Epidermal melanocyte (primary cell): ENCODE results near the gene STAP2.

Source experiments
- DNase-seq: peaks from one replicate; pipeline ENCODE4 v3.0.0; 2011; ENCODE audit warnings: low spot score; ENCODE audit not compliant: insufficient read length

The STAP2 gene

GRCh38 chr19:4370418-4371041 lies 31.9 kb upstream of the STAP2 start:
- DNase-seq = no peak

DNA sequence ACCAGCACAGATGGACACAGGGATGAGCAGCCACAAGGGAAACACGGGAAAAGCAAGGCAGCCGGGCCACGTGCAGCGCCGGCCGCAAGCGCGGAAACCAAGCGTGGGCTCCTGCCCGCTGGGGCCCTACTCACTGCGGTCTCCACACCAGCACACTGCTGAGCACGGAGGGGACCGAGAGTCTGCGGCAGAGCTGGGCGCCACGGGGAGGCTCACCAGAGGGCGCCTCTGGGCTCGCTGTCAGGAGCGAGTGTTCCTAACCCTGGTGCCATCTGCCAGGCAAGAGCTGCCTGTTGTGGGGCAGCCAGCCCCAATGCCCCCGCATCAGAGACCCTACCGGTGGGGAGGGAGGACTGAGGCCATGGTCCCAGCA lies 31.2 kb upstream of the STAP2 start:
- DNase-seq = peak; percentile 43

- peak; percentile 11 for DNase-seq
Observed at GRCh38 chr19:4369109-4369887, 30.7 kb upstream of the STAP2 start.

- DNase-seq = no peak
Observed at GRCh38 chr19:4368128-4368820, 29.6 kb upstream of the STAP2 start.

DNA sequence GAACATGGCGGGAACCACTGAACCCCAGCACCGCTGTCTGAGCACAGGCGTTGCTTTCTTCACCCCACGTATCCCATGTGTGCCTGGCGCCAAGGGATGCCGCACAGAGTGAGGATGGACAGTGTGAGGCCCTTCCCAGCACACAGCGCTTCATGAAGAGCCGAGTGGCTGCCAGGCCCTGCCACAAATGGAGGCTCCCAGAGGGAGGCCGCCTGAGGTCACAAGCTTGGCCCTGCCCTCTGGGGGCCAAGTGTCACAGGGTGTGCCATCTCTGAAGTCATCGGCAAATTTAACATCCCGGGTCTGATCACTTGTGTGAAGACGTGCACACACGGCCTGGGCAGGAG lies 29.1 kb upstream of the STAP2 start:
- DNase-seq = no peak

GRCh38 chr19:4367336-4367723 lies 28.7 kb upstream of the STAP2 start:
- peak; percentile 3 for DNase-seq

DNA sequence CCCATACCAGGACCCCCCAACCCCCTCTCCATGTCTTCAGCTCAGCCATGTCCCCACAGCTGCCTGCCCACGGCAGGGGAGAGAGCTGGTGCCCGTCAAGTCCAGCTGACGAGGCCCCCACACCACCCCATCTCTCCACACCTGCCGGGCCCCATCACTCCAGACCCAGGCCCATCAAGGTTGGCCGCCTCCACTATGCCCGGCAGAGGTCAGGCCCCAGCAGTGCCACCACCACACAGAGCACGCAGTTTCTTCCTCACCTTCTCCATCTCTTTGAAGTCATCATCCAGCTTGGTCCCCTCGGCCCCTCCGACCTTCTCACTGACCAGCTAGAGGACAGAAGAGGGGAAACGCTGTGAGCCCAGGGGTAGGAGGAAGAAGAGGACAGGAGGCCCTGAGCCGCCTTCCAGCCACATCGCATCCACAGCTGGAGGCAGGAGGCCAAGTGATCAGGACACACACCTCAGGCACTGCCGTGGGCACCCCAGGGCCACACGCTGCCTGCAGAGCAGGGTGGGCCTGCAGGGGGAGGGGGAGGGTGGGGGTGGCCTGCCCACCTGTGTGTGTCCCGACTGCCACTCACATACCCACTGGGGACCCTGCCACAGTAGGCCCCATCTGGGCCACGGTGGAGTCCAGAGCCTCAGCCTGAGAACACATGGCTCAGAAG lies 28.2 kb upstream of the STAP2 start:
- DNase-seq = no peak

DNA sequence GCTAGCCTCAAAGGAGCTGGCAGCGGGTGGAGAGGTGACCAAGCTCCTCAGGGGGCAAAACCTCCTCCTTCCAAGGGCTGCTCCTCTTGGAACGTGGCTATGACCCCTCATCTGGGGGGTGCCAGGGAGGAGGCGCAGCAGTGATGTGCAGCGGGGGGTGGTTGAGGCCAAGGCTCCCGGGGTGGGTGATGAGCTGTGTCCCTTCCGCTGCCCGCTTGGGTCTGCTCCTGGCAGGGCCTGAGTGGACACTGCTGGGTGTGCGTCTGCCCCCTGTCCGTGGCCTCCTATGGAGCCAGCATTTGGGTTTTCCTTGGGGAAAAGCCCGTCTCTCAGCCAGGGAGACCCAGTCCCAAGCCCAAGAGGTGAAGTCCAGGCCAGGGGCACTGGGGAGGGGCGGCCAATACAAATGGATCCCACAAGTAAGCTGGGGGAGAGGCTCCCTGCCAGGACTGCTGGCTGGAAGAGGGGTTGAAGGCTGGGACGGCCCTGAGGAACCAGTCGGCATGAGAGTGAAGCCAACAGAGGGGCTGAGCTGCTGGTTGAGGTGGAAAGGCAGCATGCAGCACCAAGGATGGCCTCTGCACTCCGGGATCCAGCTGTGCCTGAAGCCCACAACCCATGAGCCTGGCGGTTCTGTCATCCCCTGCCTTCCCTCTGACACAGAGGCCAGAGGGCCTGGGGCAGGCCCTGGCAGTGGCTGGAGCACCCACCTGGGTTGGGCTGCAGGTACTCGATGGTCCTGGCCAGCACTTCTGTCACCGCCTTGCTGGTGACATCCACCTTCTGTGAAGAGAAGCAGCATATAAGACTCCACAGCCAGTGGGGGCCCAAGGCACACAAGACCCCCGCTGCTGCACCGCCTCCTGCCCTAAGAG lies 27.4 kb upstream of the STAP2 start:
- no peak for DNase-seq

DNA sequence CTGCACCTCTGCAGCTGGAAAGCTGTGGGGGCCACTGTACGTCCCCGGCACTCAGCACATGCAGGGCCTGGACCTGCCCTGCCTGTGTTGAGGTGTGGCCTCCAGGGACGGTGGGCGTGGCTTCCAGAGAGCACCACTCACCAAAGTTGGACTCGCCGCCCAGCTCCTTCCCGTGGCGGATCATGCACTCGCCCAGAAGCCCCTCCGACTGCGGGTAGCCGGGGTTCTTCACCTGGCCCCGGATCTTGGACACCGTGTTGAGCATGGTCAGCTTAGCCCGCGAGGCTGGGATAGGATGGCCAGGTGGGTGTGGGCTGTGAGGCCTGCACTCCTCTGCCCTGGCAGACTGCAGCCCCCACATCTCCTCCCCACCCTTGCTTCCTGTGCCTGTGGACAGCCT lies 26.7 kb upstream of the STAP2 start:
- DNase-seq = no peak

- no peak for DNase-seq
Observed at GRCh38 chr19:4363571-4364304, 25.1 kb upstream of the STAP2 start.

DNA sequence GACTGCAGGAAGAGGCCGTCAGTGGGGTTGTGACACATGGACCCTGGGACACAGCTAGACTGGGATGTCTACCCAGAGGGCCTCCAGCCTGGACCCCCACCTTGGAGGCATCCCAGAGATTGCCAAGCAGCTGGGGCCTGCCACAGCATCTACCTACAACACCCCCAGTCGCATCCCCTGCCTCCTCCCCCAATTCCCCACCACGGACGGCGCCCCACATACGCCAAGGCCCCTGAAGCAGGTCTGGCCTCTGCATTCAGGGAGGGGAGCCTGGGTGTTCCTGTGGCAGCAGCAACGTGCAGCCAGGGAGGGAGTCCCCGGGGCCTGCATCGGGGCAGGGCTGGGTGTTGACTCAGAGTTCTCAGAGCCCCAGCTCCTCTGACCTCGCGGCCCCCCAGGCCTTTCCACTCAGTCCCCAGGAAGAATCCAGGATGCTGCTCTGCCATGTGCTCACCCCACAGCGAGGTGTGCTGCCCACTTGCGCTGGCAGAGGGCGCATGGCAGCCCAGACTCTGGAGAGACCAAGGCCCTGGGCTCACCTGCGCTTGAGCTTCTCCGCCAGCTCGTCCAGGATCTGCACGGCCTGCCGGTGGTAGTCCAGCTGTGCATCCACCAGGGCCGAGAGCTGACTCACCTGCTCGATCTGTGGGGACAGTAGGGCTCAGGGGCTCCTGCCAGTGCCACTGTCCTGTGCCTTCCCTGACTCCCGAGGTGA lies 24.4 kb upstream of the STAP2 start:
- DNase-seq = no peak

DNA sequence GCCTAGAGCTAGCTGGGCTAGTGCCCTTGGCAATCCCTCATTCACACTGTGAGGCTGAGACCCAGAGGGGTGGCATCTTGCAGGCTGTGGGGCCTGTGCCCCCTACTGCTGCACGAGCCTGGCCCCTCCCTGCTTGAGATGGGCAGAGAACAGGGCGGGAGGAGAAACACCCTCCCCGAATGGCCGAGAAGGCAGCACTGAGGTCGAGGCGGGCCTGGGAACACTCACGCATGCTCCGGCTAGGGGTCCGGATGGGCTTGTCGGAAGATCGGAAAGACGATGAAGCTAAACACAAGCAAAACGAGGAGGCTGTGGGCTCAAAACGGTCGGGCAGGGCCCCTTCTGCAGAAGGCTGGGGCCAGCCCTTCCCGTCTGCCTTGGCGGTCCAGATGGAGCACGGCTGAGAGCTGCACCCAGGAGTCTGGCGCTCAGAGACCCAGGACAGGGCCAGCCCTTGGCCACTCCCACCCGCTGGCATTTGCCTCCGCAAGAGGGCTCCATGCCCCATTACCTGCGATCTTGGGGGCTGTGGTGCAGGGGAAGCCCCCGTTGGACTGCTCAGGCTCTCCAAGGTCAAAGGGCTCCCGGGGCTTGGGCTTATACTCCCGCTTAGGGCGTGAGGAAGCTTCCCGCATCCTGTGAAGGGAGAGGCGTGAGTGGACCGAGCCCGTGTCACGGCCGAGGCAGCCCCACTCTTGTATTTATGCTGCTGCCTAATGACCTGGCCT lies 23.6 kb upstream of the STAP2 start:
- no peak for DNase-seq

DNA sequence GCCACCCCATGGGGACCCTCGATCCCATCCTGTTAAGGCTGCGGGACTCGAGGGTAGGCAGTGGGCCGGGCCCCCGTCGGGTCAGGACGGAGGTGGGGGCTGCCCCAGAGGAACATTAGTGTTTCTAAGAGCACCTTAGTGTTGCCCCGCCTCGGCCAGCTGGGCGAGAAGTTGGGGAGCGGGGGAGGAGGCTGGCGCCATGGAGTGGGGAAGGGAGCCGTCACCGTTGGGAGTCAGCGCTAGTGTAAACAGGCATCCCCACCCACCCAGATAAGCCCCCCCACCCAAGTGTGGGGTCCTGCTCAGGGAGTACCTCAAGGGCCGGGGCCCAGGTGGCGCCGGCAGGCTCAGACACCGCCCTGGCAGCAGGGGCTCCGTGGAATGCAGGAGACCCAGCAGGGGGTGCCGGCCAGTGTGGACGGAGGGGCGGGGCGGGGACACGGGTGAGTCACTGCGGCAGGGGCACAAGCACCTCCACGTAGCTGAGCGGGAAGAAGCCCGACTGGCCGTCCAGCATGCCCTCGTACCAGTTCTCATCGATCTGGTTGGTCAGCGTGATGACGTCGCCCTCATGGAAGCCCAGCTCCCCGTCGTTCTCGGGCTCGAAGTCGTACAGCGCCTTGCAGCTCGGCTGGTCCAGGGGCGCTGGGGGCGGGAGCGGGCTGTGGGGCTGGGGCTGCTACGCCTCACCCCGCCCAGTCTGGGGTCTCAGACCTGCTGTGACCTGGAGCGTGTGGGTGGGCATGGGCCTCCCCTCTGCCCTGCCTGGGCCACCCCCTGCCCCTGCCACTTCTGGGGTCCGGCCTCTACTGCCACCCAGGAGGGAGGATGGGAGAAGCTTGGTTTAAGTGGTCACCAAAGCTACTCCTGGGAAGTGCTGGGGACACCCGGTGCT lies 22.8 kb upstream of the STAP2 start:
- no peak for DNase-seq

GRCh38 chr19:4360641-4361151 lies 22.1 kb upstream of the STAP2 start:
- DNase-seq = no peak

GRCh38 chr19:4360081-4360569 lies 21.5 kb upstream of the STAP2 start:
- DNase-seq = no peak

GRCh38 chr19:4359627-4360000 lies 21.0 kb upstream of the STAP2 start:
- DNase-seq = no peak

DNA sequence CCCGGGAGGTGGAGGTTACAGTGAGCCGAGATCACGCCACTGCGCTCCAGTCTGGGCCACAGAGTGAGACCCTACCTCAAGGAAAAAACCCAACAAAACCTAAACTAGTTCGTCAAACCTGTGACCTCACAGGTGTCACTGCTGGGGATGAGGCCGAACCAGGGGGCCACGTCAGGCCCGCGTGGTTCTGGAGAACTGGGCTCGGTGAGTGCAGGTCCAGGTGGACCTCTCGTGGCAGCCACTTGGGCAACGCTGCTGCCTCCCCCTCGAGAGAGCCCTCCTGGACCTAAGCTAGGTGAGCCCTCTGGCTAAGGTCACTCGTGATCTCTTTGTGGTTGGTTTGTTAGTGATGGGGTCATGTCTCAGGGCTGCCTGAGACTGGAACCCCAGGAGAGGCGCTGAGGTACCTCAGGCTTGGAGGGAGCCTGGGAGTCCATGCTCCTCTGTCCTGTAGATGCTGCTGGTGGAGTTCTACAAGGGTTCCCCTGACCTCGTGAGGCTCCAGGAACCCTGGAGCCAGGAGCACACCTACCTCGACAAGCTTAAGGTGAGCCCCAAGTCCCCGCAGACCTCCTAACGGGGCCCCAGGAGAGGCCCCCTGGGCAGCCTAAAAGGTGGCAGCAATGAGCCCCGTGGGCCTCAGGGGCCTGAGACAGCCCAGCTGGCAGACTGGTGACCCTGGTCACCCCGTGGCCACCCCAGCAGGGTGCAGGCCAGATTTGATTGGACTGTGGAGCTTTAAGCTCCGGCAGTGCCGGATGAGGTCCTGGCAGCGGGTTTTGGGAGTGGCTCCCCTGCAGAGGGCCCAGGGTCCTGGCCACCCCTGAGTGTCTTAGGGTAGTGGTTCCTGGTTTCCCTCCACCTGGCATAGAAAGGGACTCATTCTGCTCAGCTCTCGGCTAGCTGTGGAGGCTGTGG lies 20.3 kb upstream of the STAP2 start:
- DNase-seq = no peak
